GM10248 (cell line): Measurements from ENCODE around the gene CTTN.
"Not testable (repeated sequence)": the region's sequence is repeated elsewhere in the genome, so short reads cannot be mapped to it uniquely, and the experiment has no call there.

Experiments
- CTCF ChIA-PET: fragments of 300-600 bp; sonication (Branson Sonifier 250); formaldehyde crosslinking; extraction: SDS; loops from one replicate; lab custom pipeline; 2021; ENCODE audit warnings: antibody characterized with exemption; lab: Yijun Ruan, JAX
- POLR2A ChIA-PET: fragments of 350-650 bp; sonication (Branson Sonifier 250); formaldehyde crosslinking; extraction: SDS; loops from one replicate; lab custom pipeline; 2020; ENCODE audit warnings: antibody characterized with exemption; lab: Yijun Ruan, JAX
- DNase-seq: peaks from one replicate; pipeline ENCODE4 v3.0.0; 2012; ENCODE audit errors: extremely low spot score
- TF ChIP-seq, protein P1 (sequence below): IDR thresholded peaks from 2 replicates; pipeline ENCODE4 v1.5.1; 2012; ENCODE audit warnings: mild to moderate bottlenecking, low read depth; ENCODE audit errors: extremely low read depth, missing control alignments, control extremely low read depth

The CTTN gene

DNA sequence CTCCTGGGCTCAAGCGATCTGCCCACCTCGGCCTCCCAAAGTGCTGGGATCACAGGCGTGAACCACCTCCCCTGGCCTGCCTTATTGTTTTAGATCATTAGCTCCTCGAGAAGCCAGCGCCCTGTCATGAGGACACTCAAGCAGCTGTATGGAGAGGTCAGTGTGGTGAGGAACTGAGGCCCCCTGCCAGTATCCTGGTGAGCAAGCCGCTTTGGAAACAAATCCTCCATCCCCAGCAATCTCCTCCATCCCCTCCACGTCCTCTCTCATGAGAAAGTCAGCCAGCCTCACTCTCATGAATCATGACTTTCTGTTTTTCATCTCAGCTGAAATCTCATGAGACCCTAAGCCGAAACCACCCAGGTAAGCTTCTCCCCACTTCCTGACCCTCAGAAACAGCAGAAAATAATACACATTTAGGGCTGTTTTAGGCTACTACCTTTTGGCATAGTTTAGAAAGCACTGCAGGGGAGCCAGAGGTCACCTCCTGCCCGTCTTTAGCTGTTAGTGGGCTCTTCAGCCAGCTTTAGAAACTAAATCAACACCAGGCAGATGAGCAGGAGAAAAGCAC, 56.0 kb downstream of the CTTN start:
- DNase-seq = no peak
- ChIA-PET POLR2A (no interaction called here), CTCF (interaction anchor here (1.3 kb wide), 1 partner anchor 46 kb away, joined by 3 read pairs; no protein-coding TSS in a partner anchor)
- TF ChIP-seq, protein P1, sequence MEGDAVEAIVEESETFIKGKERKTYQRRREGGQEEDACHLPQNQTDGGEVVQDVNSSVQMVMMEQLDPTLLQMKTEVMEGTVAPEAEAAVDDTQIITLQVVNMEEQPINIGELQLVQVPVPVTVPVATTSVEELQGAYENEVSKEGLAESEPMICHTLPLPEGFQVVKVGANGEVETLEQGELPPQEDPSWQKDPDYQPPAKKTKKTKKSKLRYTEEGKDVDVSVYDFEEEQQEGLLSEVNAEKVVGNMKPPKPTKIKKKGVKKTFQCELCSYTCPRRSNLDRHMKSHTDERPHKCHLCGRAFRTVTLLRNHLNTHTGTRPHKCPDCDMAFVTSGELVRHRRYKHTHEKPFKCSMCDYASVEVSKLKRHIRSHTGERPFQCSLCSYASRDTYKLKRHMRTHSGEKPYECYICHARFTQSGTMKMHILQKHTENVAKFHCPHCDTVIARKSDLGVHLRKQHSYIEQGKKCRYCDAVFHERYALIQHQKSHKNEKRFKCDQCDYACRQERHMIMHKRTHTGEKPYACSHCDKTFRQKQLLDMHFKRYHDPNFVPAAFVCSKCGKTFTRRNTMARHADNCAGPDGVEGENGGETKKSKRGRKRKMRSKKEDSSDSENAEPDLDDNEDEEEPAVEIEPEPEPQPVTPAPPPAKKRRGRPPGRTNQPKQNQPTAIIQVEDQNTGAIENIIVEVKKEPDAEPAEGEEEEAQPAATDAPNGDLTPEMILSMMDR = no peak

GRCh38 chr11:70454811-70455210, 56.5 kb downstream of the CTTN start:
- CTCF ChIA-PET = interaction anchor here (1.3 kb wide), 1 partner anchor 47 kb away, joined by 3 read pairs; no protein-coding TSS in a partner anchor
- DNase-seq, POLR2A ChIA-PET: not testable (repeated sequence)

DNA sequence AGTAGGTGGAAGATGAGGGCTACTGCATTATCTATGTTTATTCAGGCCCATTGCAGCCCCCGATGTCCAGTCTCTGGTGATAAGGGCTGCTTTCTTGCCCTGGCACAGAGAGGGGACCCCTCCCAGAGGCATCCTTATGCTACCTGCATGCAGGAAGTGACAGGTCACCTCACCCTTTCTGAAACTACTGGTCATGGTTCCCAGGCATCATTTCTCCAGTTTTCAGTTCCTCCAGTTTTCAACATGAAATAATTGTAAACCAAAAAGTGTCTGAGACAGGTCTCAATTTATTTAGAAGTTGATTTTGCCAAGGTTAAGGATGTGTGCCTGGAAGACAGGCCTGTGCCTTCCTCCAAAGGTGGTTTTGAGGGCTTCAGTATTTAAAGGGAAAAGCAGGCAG, 57.0 kb downstream of the CTTN start:
- ChIA-PET CTCF (interaction anchor here (1.3 kb wide), 1 partner anchor 47 kb away, joined by 3 read pairs; no protein-coding TSS in a partner anchor), POLR2A (no interaction called here)
- TF ChIP-seq, protein P1 = no peak
- DNase-seq = no peak

GRCh38 chr11:70456921-70457532, 58.7 kb downstream of the CTTN start:
- TF ChIP-seq, protein P1 = no peak
- DNase-seq = no peak
- CTCF ChIA-PET = no interaction called here
- POLR2A ChIA-PET = no interaction called here

- ChIA-PET POLR2A (no interaction called here), CTCF (no interaction called here)
- DNase-seq = no peak
- TF ChIP-seq, protein P1 = no peak
These were observed 60.4 kb downstream of the CTTN start for GRCh38 chr11:70458736-70459135.

- POLR2A ChIA-PET = no interaction called here
These were observed 61.8 kb downstream of the CTTN start for GRCh38 chr11:70460111-70460510.

GRCh38 chr11:70460964-70461363, 62.6 kb downstream of the CTTN start:
- POLR2A ChIA-PET = no interaction called here
- TF ChIP-seq, protein P1 = no peak
- no peak for DNase-seq
- CTCF ChIA-PET = no interaction called here

More at GRCh38 chr11:70460111-70460510, 61.8 kb downstream of the CTTN start:
- no peak for DNase-seq
- CTCF ChIA-PET = no interaction called here
- TF ChIP-seq, protein P1 = no peak
